ENCODE measurements around the gene FBXO45. TPM values are rescaled to one million over a fixed set of nuclear protein-coding genes. Genes with fewer than 3 reads are reported as not detected.
"Not testable (repeated sequence)": the region's sequence is repeated elsewhere in the genome, so short reads cannot be mapped to it uniquely, and the experiment has no call there.

The FBXO45 gene, protein sequence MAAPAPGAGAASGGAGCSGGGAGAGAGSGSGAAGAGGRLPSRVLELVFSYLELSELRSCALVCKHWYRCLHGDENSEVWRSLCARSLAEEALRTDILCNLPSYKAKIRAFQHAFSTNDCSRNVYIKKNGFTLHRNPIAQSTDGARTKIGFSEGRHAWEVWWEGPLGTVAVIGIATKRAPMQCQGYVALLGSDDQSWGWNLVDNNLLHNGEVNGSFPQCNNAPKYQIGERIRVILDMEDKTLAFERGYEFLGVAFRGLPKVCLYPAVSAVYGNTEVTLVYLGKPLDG
- 1.8 TPM for polyA plus RNA-seq

DNA sequence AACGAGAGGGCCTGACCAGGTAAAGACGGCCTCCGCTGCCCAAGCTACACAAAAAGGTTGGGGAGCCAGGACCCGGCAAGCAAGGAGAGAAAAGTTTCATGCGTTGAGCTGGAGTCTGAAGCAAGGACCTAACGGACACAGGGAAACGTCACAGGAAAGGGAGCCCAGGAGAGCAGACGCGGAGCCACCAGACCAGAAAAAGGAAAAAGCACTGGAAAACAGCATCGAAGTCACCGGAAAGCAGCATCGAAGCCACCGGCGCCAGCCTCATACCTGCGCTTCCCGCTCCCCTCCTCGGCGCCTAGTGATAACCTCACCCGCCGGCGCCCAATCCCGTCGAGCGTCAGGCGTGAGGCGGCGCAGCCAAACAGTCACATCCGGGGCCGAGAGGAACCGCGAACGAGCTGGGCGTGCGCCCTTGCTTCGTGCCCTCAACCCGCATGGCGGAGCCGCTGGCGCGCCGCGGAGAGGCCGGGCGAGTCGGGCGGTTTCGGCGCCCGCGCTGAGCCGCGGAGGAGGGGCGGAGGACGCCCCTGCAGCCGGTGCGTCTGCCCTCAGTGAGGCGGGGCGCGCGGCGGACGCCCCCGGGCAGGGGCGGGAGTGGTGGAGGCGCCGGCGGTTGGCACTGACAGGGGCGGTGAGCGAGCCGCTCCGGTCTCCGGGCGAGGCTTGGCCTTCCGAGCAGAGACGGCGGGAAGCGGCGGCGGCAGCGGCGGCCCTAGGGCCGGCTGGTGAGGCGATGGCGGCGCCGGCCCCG is at the start of gene FBXO45, which contains the start of gene WDR53:
TSS of gene FBXO45 (plus strand) at position 415 of the 757 bp plus-strand sequence. CDS start at position 740, 325 bp downstream.
TSS of gene WDR53 (minus strand) at position 309 of the 757 bp plus-strand sequence. CDS start 7,079 bp downstream, outside the sequence.
- Mint-ChIP-seq H3K9me3 (no peaks in the 10 kb centered on the region), H3K4me1 (peaks cover 14 to 23% (median 14%) of the 10 kb centered on the region in 3 donors), H3K27ac (peak within 1 kb of the TSS; percentile 86 to 95 (median 95)), H3K4me3 (peak within 1 kb of the TSS; percentile 84 to 99 (median 95)), H3K36me3 (peaks cover 4% of the 10 kb centered on the region), H3K27me3 (no peaks in the 10 kb centered on the region)

DNA sequence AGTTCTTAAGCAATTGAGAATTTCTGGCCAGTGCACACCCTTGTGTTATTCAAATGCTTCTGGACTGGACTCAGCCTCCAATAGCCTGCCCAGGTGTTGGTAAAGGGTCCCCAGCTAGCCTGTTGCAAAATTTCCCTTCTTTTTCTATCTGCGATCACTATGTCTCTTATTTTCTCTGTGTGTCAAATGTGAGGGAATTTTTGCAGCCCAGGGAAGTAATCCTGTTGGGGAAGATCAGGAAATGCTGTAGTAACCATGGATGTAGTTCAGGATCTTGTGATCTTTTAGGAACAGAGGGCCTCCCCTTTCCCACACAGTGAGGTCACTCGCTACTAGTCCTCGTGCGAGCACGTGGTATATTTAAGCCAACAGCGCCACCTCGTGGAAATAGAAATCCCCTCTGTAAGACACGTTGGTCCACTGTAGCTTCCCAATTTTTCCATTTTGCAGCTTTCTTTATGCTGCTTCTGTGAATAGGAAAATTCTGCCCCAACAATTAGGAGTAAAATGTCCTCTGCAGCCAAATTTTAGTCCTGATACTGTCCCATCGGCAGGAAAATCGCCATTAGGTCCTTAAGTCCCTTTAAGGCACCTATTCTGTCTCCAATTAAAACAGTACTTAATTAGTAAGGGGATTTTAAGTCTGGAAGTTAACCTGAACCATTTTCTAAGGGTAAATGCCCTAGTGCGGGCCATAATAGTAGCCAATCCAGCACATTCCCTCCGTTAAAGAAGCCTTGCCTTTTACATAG is 49.3 kb upstream of the FBXO45 start:
- Mint-ChIP-seq H3K9me3 (peaks cover 10 to 42% (median 36%) of the 10 kb centered on the region in 3 donors), H3K4me3 (peak overlapping the region in 1 of 4 donors; percentile 17), H3K4me1 (no peaks in the 10 kb centered on the region), H3K27me3 (no peaks in the 10 kb centered on the region), H3K27ac (peak overlapping the region in 1 of 3 donors; percentile 50), H3K36me3 (peaks cover 2% of the 10 kb centered on the region)

DNA sequence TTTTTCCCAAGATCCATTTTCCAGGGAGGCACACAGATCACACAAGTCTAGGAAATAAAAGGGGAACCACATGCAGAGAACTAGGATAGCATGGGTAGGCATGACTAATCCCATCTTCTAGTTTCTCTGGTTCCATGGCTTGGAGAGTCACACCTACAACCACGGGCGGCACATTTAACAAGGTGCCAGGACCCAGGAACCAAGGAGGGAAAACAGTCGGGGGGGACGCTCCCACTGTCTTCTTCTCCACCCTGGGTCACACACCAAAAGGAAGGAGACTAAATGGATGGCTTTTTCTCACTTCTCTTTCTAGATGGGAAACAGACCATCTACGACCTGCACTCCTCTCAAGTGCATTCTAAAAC is 48.8 kb upstream of the FBXO45 start:
- H3K27ac Mint-ChIP-seq: no peak overlapping the region
- H3K4me1 Mint-ChIP-seq: no peaks in the 10 kb centered on the region
- H3K4me3 Mint-ChIP-seq: no peak overlapping the region
- peaks cover 2% of the 10 kb centered on the region for H3K36me3 Mint-ChIP-seq
- H3K9me3 Mint-ChIP-seq: peaks cover 10 to 41% (median 32%) of the 10 kb centered on the region in 3 donors
- no peaks in the 10 kb centered on the region for H3K27me3 Mint-ChIP-seq

DNA sequence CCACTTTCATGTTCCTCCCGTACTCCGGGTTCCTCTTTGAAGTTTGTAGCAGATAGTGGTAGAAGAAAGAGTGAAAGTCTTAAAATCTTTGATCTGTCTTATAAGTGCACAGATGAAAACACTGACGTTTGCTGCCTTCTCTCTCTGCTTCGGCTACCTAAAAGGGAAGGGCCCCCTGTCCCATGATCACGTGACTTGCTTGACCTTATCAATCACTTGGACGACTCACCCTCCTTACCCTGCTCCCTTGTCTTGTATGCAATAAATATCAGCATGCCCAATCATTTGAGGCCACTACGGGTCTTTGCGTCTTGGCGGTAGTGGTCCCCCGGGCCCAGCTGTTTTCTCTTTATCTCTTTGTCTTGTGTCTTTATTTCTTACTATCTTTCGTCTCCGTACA is 47.2 kb upstream of the FBXO45 start:
- peak overlapping the region in 1 of 3 donors; percentile 10 for H3K27ac Mint-ChIP-seq
- not testable (repeated sequence) for H3K27me3 Mint-ChIP-seq, H3K4me1 Mint-ChIP-seq, H3K36me3 Mint-ChIP-seq
- H3K9me3 Mint-ChIP-seq: peaks cover 8 to 34% (median 24%) of the 10 kb centered on the region in 3 donors
- H3K4me3 Mint-ChIP-seq: peak overlapping the region in 1 of 4 donors; percentile 7

DNA sequence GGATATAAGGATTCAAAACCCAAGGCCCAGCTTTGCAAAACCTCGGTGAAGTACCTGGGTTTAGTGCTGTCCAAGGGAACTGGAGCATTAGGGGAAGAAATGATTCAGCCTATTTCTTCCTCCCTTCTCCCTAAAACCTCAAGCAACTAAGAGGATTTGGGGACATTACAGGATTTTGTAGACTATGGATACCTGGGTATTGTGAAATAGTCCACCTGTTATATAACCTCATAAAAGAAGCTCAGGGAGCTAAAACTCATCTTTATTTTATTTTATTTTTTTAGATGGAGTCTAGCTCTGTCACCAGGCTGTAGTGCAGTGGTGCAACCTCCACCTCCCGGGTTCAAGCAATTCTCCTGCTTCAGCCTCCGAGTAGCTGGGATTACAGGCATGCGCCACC is 44.6 kb upstream of the FBXO45 start:
- Mint-ChIP-seq H3K9me3 (peaks cover 3 to 30% (median 20%) of the 10 kb centered on the region in 3 donors), H3K4me1 (peaks cover 3 to 8% (median 6%) of the 10 kb centered on the region in 3 donors), H3K4me3 (no peak overlapping the region), H3K36me3 (no peaks in the 10 kb centered on the region), H3K27me3 (peaks cover 5% of the 10 kb centered on the region), H3K27ac (no peak overlapping the region)

DNA sequence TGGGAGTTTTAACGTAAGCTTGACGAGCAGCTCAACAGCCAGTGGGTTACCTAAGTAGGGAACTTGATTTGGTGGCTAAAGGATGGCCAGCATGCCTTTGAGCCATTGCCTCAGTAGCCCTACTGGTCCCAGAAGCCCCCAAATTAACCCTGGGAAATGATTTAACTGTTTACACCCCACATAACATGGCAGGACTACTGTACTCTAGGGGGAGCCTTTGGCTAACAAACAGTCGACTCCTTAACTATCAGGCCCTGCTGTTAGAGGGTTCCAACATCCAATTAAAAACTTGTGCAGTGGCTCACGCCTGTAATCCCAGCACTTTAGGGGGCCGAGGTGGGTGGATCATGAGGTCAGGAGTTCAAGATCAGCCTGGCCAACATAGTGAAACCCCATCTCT is 43.9 kb upstream of the FBXO45 start:
- Mint-ChIP-seq H3K27me3 (peaks cover 5% of the 10 kb centered on the region), H3K4me3 (no peak overlapping the region), H3K36me3 (no peaks in the 10 kb centered on the region), H3K9me3 (peaks cover 3 to 24% (median 20%) of the 10 kb centered on the region in 3 donors), H3K27ac (no peak overlapping the region), H3K4me1 (peaks cover 3 to 8% (median 6%) of the 10 kb centered on the region in 3 donors)

DNA sequence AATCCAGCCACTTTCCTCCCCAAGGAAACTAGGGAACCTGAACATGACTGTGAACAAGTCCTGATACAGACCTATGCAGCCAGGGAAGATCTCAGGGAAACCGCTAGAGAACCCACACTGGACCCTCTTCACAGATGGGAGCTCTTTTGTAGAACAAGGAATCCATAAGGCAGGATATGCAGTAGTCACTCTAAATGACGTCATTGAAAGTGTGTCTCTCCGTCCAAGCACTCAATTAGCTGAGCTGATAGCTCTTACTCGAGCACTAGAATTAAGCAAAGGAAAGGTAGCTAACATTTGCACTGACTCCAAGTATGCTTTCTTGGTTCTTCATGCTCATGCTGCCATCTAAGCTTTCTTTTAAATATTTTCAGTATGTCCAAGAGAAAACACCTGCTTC is 43.3 kb upstream of the FBXO45 start:
- H3K9me3 Mint-ChIP-seq: peaks cover 3 to 19% (median 18%) of the 10 kb centered on the region in 3 donors
- no peaks in the 10 kb centered on the region for H3K36me3 Mint-ChIP-seq
- peaks cover 3 to 8% (median 6%) of the 10 kb centered on the region in 3 donors for H3K4me1 Mint-ChIP-seq
- H3K27me3 Mint-ChIP-seq: peaks cover 5% of the 10 kb centered on the region
- H3K4me3 Mint-ChIP-seq: no peak overlapping the region
- H3K27ac Mint-ChIP-seq: no peak overlapping the region

DNA sequence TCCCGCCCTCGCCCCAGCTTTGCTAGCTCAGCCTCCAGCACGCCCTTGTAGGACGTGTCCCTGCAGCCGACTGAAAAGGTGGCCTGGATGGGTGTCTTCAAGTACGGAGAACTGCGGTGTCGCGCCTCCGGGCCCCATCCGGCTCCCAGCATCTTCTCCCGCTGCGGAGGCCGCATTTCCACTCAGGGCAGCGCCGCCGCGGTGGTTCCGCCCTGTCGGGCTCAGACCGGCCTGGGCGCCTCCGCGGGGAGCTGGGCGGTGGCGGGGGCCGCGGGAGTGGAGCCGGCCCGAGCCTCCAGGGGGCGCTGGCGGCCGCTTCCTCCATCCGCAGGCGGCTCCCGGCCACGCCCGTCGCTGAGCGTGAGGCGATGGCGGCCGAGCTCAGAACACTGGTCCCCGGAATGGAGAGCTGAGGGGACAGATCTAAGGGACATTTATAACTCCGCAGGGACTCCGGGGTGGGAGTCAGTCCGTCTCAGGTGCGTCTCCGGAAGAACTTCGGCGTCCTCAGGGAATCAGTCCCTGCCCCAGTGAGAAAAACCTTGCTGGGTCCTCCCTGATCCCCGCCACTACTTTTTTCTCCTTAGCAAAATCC is 39.7 kb upstream of the FBXO45 start:
- Mint-ChIP-seq H3K36me3 (peaks cover 5% of the 10 kb centered on the region), H3K27me3 (peaks cover 5% of the 10 kb centered on the region), H3K4me1 (peaks cover 3 to 13% (median 6%) of the 10 kb centered on the region in 3 donors), H3K4me3 (peak overlapping the region; percentile 29 to 88 (median 76)), H3K27ac (peak overlapping the region in 1 of 3 donors; percentile 67), H3K9me3 (peaks cover 2 to 8% (median 2%) of the 10 kb centered on the region in 3 donors)

DNA sequence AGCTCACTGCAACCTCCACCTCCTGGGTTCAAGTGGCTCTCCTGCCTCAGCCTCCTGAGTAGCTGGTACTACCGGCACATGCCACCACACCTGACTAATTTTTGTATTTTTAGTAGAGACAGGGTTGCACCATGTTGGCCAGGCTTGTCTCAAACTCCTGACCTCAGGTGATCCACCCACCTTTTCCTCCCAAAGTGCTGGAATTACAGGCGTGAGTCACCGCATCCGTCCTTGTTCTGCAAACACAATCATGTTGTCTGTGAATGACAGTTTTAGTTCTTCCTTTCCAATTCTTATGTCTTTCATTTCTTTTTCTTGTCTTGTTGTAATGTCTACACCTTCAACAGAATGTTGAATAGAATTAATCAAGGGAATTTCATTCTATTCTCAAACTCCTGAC is 37.0 kb upstream of the FBXO45 start:
- Mint-ChIP-seq H3K9me3 (peaks cover 2 to 4% (median 2%) of the 10 kb centered on the region in 3 donors), H3K4me3 (no peak overlapping the region), H3K27me3 (peaks cover 5% of the 10 kb centered on the region), H3K27ac (peak overlapping the region in 2 of 3 donors; percentile 18 to 74), H3K4me1 (peaks cover 3 to 13% (median 6%) of the 10 kb centered on the region in 3 donors), H3K36me3 (peaks cover 5% of the 10 kb centered on the region)

DNA sequence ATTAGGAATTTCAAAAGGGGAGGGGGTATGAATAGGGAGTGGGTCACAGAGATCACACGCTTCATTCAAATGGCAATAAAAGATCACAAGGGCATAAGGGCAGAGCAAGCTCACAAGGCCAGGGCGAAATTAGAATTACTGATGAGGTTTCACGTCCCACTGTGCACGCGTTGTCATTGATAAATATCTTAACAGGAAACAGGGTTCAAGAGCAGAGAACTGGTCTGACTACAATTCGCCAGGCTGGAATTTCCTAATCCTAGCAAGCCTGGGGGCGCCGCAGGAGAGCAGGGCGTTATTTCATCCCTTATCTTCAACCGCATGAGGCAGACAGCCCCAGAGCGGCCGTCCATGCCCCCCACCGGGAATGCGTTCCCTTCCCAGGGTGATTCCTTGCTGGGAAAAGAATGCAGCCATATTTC is 35.2 kb upstream of the FBXO45 start:
- H3K4me1 Mint-ChIP-seq: peaks cover 0 to 9% (median 2%) of the 10 kb centered on the region in 3 donors
- H3K9me3 Mint-ChIP-seq: peaks cover 2 to 4% (median 2%) of the 10 kb centered on the region in 3 donors
- H3K27me3 Mint-ChIP-seq: peaks cover 2% of the 10 kb centered on the region
- H3K27ac Mint-ChIP-seq: no peak overlapping the region
- no peak overlapping the region for H3K4me3 Mint-ChIP-seq
- H3K36me3 Mint-ChIP-seq: peaks cover 5% of the 10 kb centered on the region

DNA sequence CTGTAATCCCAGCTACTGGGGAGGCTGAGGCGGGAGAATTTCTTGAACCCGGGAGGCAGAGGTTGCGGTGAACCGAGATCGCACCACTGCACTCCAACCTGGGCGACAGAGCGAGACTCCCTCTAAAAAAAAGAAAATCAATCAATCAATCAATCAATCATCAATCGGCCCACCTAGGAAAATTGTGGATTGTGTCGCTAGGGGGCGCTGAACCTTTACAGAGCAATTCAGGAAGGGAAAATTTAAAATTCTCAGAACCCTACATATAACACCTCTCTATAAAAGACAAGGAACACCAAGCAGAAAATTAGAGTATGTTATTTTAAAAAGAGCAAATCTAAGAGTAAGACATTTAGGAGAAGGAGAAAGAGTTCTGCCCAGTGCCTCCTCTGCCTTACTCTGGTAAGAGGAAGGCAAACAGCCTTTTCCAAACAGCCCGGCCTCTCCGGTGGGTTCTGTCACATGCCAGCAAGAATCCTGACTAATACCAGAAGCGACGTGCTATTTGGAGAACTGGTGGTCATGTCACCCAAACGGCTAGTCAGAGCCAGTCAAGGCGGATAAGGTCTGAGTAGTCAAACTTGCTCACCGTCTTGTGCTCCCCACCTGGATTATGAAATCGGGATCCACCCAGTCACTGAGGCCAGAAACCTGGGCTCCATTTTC is 31.0 kb upstream of the FBXO45 start:
- no peaks in the 10 kb centered on the region for H3K36me3 Mint-ChIP-seq
- H3K27me3 Mint-ChIP-seq: no peaks in the 10 kb centered on the region
- no peak overlapping the region for H3K27ac Mint-ChIP-seq
- peaks cover 0 to 2% (median 0%) of the 10 kb centered on the region in 3 donors for H3K9me3 Mint-ChIP-seq
- peaks cover 0 to 4% (median 2%) of the 10 kb centered on the region in 3 donors for H3K4me1 Mint-ChIP-seq
- no peak overlapping the region for H3K4me3 Mint-ChIP-seq

DNA sequence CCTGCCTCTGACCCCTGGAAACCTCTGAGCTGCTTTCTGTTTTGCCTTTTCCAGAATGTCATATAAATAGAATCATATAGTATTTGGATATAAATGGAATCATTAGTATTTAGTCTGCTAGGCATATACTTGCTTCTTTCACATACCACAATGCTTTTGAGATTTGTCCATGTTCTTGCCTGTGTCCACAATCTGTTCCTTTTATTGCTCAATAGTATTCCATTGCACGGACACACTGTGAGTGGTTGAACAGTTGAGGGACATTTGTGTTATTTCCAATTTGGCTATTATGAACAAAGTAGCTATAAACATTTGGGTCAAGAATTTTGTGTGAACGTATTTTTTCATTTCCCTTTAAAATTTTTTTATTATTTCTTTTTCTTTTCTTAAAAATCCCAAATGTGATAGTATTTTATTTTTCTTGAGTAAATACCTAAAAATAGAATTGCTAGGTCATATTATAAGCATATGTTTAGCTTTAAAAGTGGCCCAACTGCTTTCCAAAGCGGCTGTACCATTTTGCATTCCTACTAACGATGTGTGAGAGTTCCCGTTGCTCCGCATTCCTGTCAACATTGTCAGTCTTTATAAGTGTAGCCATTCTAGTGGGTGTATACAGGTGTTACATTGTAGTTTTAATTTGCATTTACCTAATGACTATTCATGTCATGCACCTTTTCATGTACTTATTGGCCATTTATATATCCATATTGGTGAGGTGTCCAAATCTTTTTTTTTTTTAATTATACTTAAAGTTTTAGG is 26.6 kb upstream of the FBXO45 start:
- no peak overlapping the region for H3K4me3 Mint-ChIP-seq
- no peak overlapping the region for H3K27ac Mint-ChIP-seq
- no peaks in the 10 kb centered on the region for H3K9me3 Mint-ChIP-seq
- H3K27me3 Mint-ChIP-seq: no peaks in the 10 kb centered on the region
- no peaks in the 10 kb centered on the region for H3K36me3 Mint-ChIP-seq
- H3K4me1 Mint-ChIP-seq: peaks cover 0 to 4% (median 2%) of the 10 kb centered on the region in 3 donors

DNA sequence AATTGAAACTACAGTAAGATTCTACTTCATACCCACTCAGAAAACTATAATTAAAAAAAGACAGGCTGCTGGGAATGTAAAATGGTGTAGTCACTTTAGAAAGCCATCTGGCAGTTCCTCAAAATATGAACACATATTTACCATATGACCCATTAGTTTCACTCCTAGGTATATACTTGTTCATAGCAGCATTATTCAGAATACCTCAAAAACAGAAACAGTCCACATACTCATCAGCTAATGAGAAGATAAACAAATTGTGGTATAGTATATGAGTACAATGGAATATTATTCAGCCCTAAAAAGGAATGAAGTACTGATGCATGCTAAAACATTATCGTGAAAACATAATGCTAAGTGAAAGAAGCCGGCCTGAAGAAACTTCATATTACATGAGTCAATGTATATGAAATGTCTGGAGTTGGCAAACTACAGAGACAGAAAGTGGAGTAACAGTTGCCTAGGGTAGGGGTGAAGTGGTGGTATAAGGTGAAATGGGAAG is 23.9 kb upstream of the FBXO45 start:
- H3K27me3 Mint-ChIP-seq: no peaks in the 10 kb centered on the region
- peaks cover 1 to 7% (median 6%) of the 10 kb centered on the region in 3 donors for H3K9me3 Mint-ChIP-seq
- H3K4me1 Mint-ChIP-seq: no peaks in the 10 kb centered on the region
- H3K27ac Mint-ChIP-seq: no peak overlapping the region
- H3K4me3 Mint-ChIP-seq: no peak overlapping the region
- H3K36me3 Mint-ChIP-seq: no peaks in the 10 kb centered on the region

Data from IgD-negative memory B cell (primary cell).